Sigmoid colon (tissue), 4 donors: ENCODE data around the gene MYLK.
A peak's percentile ranks its signal among the peaks of the same experiment; 100 is the strongest.

Experiments
- EP300 ChIP-seq, 4 donors: sonication (generic); formaldehyde crosslinking; IDR thresholded peaks; one replicate each; pipeline ENCODE4 v1.6.1; 2017; ENCODE audit warnings: antibody characterized with exemption in 4 of 4
- POLR2A ChIP-seq, 2 donors: fragments of 450-650 bp; IDR thresholded peaks; one replicate each; pipeline ENCODE4 v1.6.1; 2016; ENCODE audit warnings: antibody characterized with exemption in 2 of 2, mild to moderate bottlenecking in 2 of 2, moderate library complexity in 2 of 2
- TF ChIP-seq, protein P1 (sequence below), 4 experiments: fragments of 450-650 bp in 3 of 4; fragments of 200-600 bp in 1 of 4; IDR thresholded peaks; one replicate each; pipeline ENCODE4 v1.5.1; 2016 to 2019; ENCODE audit warnings: antibody characterized with exemption in 4 of 4, mild to moderate bottlenecking in 3 of 4, moderate library complexity in 2 of 4

DNA sequence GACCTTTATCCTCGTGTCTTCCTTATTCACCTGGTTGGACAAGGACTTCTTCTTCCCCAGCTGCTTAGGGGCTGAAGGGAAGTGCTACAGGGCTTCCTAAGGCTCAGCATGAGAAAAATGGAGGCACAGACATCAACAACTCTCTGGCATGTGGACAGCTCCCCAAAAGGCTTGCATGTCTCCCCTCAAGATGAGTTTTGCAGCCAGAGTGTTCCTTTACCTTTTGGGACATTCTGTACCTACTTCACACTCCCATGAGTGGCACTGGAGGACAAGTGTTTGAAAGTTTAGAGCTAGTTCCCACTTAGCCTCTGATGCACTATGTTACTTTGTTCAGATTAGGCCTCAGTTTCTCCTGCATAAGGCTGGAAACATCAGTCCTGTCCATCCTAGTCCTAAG lies 222.2 kb downstream of the MYLK start:
- peak in 3 of 4 donors; percentile 51 to 75 (median 55) for TF ChIP-seq EP300 (IDR thresholded peaks at IDR 0.05)
- TF ChIP-seq POLR2A (IDR thresholded peaks at IDR 0.05): no peak
- TF ChIP-seq, protein P1, sequence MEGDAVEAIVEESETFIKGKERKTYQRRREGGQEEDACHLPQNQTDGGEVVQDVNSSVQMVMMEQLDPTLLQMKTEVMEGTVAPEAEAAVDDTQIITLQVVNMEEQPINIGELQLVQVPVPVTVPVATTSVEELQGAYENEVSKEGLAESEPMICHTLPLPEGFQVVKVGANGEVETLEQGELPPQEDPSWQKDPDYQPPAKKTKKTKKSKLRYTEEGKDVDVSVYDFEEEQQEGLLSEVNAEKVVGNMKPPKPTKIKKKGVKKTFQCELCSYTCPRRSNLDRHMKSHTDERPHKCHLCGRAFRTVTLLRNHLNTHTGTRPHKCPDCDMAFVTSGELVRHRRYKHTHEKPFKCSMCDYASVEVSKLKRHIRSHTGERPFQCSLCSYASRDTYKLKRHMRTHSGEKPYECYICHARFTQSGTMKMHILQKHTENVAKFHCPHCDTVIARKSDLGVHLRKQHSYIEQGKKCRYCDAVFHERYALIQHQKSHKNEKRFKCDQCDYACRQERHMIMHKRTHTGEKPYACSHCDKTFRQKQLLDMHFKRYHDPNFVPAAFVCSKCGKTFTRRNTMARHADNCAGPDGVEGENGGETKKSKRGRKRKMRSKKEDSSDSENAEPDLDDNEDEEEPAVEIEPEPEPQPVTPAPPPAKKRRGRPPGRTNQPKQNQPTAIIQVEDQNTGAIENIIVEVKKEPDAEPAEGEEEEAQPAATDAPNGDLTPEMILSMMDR (IDR thresholded peaks at IDR 0.05): no peak
